Gastrocnemius medialis (tissue), 4 donors: Measurements from ENCODE around the gene SPON1. TPM values are rescaled to one million over a fixed set of nuclear protein-coding genes. Genes with fewer than 3 reads are reported as not detected.

ENCODE experiments used
- ATAC-seq, 2 donors: fragments of 150-250 bp; one replicate each; pipeline ENCODE4 v1.9.1; 2016
- DNase-seq, 2 donors: peaks; one replicate each; pipeline ENCODE4 v3.0.0-alpha.2; 2019
- H3K27ac ChIP-seq, 4 donors: fragments of 200-600 bp; sonication (generic); 1 replicate in 1 of 4; 2 replicates in 3 of 4; pipeline ENCODE4 v1.5.1; 2016 to 2018; ENCODE audit warnings: mild to moderate bottlenecking in 2 of 4, moderate library complexity in 1 of 4
- H3K27me3 ChIP-seq, 3 donors: fragments of 200-600 bp; sonication (generic) in 2 of 3; 1 replicate in 1 of 3; 2 replicates in 2 of 3; pipeline versions ENCODE4 v1.5.1 to v1.6.0; 2016 to 2019; ENCODE audit warnings: mild to moderate bottlenecking in 1 of 3, moderate library complexity in 1 of 3
- H3K36me3 ChIP-seq, 2 donors: fragments of 200-600 bp; sonication (generic) in 1 of 2; one replicate each; pipeline ENCODE4 v1.5.1; 2017 to 2018
- H3K4me1 ChIP-seq, 2 donors: fragments of 200-600 bp; sonication (generic) in 1 of 2; one replicate each; pipeline ENCODE4 v1.5.1; 2016 to 2017; ENCODE audit warnings: mild to moderate bottlenecking in 2 of 2
- H3K4me3 ChIP-seq, 4 donors: fragments of 200-600 bp; sonication (generic) in 3 of 4; 1 replicate in 1 of 4; 2 replicates in 3 of 4; pipeline ENCODE4 v1.5.1; 2016 to 2019; ENCODE audit warnings: mild to moderate bottlenecking in 2 of 4
- H3K9me3 ChIP-seq, 3 donors: fragments of 200-600 bp; sonication (generic) in 2 of 3; 1 replicate in 1 of 3; 2 replicates in 2 of 3; pipeline ENCODE4 v1.5.1; 2016 to 2019
- CTCF ChIP-seq, 5 experiments: fragments of 450-650 bp in 3 of 5; fragments of 200-600 bp in 2 of 5; sonication (generic) in 2 of 5; IDR thresholded peaks in 4 of 5; conservative IDR thresholded peaks in 1 of 5; 1 replicate in 4 of 5; 2 replicates in 1 of 5; pipeline ENCODE4 v1.5.1; 2016 to 2019; ENCODE audit warnings: antibody characterized with exemption in 5 of 5, mild to moderate bottlenecking in 3 of 5, moderate library complexity in 3 of 5
- POLR2A ChIP-seq, 2 donors: fragments of 450-650 bp; IDR thresholded peaks; one replicate each; pipeline ENCODE4 v1.6.1; 2017; ENCODE audit warnings: antibody characterized with exemption in 2 of 2, mild to moderate bottlenecking in 2 of 2, moderate library complexity in 2 of 2
- in situ Hi-C, 4 donors: fragments of 200-750 bp; cut with MboI; loops; one replicate each; pipeline versions ENCODE4 v1.15.0 to v1.8.0; 2017; ENCODE audit warnings: low sequenced_read_pairs in 4 of 4
- intact Hi-C: fragments of 100-400 bp; cut with DNase I; formaldehyde crosslinking; loops from one replicate; pipeline ENCODE4 v1.15.1; 2023; ENCODE audit warnings: low total_unique reads
- total RNA-seq, 4 donors: library from RNA; depleted of rRNA; stranded (reverse); fragments of >200 nt; gene quantifications; one replicate each; pipeline versions ENCODE4 v1.1.0 to v1.2.3, GENCODE V29; 2016

Gene SPON1
- total RNA-seq, 4 donors from 2014 or later: 0.10 to 1.6 (median 0.36) TPM

GRCh38 chr11:14141676-14142075, 179.2 kb downstream of the SPON1 start:
- TF ChIP-seq POLR2A (IDR thresholded peaks at IDR 0.05) (no peak), CTCF (IDR thresholded peaks at IDR 0.05 in 4 of 5, conservative IDR thresholded peaks at IDR 0.05 in 1 of 5) (no peak)
- H3K4me1 ChIP-seq: no peaks in the 10 kb centered on the region
- no peak for DNase-seq
- no peaks in the 10 kb centered on the region for H3K27me3 ChIP-seq
- in situ Hi-C loops: loop anchor here in 1 of 4 donors (10.0 kb wide), 1 partner anchor 187 kb away; no protein-coding TSS in a partner anchor
- H3K27ac ChIP-seq: no peak overlapping the region
- intact Hi-C loops: no loop called here
- H3K36me3 ChIP-seq: no peaks in the 10 kb centered on the region
- no peak overlapping the region for H3K4me3 ChIP-seq
- H3K9me3 ChIP-seq: no peaks in the 10 kb centered on the region
- no peak for ATAC-seq

- in situ Hi-C loops (loop anchor here in 1 of 4 donors (10.0 kb wide), 1 partner anchor 190 kb away; no protein-coding TSS in a partner anchor), intact Hi-C loops (no loop called here)
- Histone ChIP-seq H3K27ac (no peak overlapping the region), H3K36me3 (no peaks in the 10 kb centered on the region), H3K27me3 (no peaks in the 10 kb centered on the region), H3K4me1 (no peaks in the 10 kb centered on the region), H3K9me3 (no peaks in the 10 kb centered on the region), H3K4me3 (no peak overlapping the region)
- TF ChIP-seq POLR2A (IDR thresholded peaks at IDR 0.05): no peak
- no peak for TF ChIP-seq CTCF (IDR thresholded peaks at IDR 0.05 in 4 of 5, conservative IDR thresholded peaks at IDR 0.05 in 1 of 5)
- ATAC-seq: no peak
- no peak for DNase-seq
Measured at GRCh38 chr11:14144934-14145333, 182.4 kb downstream of the SPON1 start.

- ATAC-seq (no peak), DNase-seq (no peak)
- in situ Hi-C loops (loop anchor here in 1 of 4 donors (10.0 kb wide), 1 partner anchor 194 kb away; no protein-coding TSS in a partner anchor), intact Hi-C loops (no loop called here)
- Histone ChIP-seq H3K27ac (no peak overlapping the region), H3K36me3 (no peaks in the 10 kb centered on the region), H3K4me1 (no peaks in the 10 kb centered on the region), H3K27me3 (no peaks in the 10 kb centered on the region), H3K4me3 (no peak overlapping the region), H3K9me3 (no peaks in the 10 kb centered on the region)
- TF ChIP-seq POLR2A (IDR thresholded peaks at IDR 0.05): no peak
- peak in 2 of 5 experiments; percentile 34 to 35 for TF ChIP-seq CTCF (IDR thresholded peaks at IDR 0.05 in 4 of 5, conservative IDR thresholded peaks at IDR 0.05 in 1 of 5)
Measured at GRCh38 chr11:14148653-14149273, 186.2 kb downstream of the SPON1 start.

GRCh38 chr11:14149683-14150082, 187.2 kb downstream of the SPON1 start:
- Histone ChIP-seq H3K4me1 (no peaks in the 10 kb centered on the region), H3K4me3 (no peak overlapping the region), H3K9me3 (no peaks in the 10 kb centered on the region), H3K27ac (no peak overlapping the region), H3K27me3 (no peaks in the 10 kb centered on the region), H3K36me3 (no peaks in the 10 kb centered on the region)
- DNase-seq (no peak), ATAC-seq (no peak)
- intact Hi-C loops (no loop called here), in situ Hi-C loops (loop anchor here in 1 of 4 donors (10.0 kb wide), 1 partner anchor 195 kb away; no protein-coding TSS in a partner anchor)
- TF ChIP-seq POLR2A (IDR thresholded peaks at IDR 0.05): no peak
- TF ChIP-seq CTCF (IDR thresholded peaks at IDR 0.05 in 4 of 5, conservative IDR thresholded peaks at IDR 0.05 in 1 of 5): no peak
